GM12878 (cell line): Measurements from ENCODE around the gene METTL15. TPM values are rescaled to one million over a fixed set of nuclear protein-coding genes. Genes with fewer than 3 reads are reported as not detected.

Source experiments
- ATAC-seq: fragments of 200-7000 bp; cut with Tn5 transposase; 3 replicates; pipeline ENCODE4 v1.9.1; 2020; ENCODE audit warnings: mild to moderate bottlenecking, moderate library complexity
- BruUV-seq: library from RNA; stranded (reverse); fragments of 400-500 nt; replicated peaks from 2 replicates; lab custom pipeline; 2021; lab: Mats Ljungman, UMichigan
- CTCF ChIA-PET: fragments of 300-600 bp; sonication (Branson Sonifier 250); formaldehyde crosslinking; extraction: SDS; loops from one replicate; lab custom pipeline; 2021; ENCODE audit warnings: inconsistent platforms; lab: Yijun Ruan, JAX
- POLR2A ChIA-PET: fragments of 350-600 bp; formaldehyde crosslinking; extraction: SDS; loops from one replicate; lab custom pipeline; 2021; ENCODE audit warnings: inconsistent platforms; lab: Charles Lee
- RAD21 ChIA-PET: fragments of 300-600 bp; sonication (Branson Sonifier 250); formaldehyde crosslinking; loops from one replicate; lab custom pipeline; 2023; ENCODE audit warnings: antibody characterized with exemption; ENCODE audit not compliant: unreplicated experiment; lab: Charles Lee
- SMC1A ChIA-PET: fragments of 300-600 bp; sonication (Branson Sonifier 250); formaldehyde crosslinking; loops from one replicate; lab custom pipeline; 2023; ENCODE audit not compliant: unreplicated experiment, uncharacterized antibody; lab: Charles Lee
- DNase-seq: peaks from one replicate; pipeline ENCODE4 v3.0.0-alpha.2; 2011; ENCODE audit warnings: low read depth, low spot score
- FAIRE-seq: peaks from 3 replicates; lab custom pipeline; 2011; peaks lifted over from hg19 to GRCh38; lab: Jason Lieb, UNC
- H2AFZ ChIP-seq: 2 replicates; pipeline ENCODE4 v1.6.0; 2011; ENCODE audit warnings: low read depth, low read length, control low read depth; ENCODE audit not compliant: control insufficient read depth
- H3K27ac ChIP-seq: 2 replicates; pipeline ENCODE4 v1.5.1; 2011; ENCODE audit warnings: control low read depth; ENCODE audit not compliant: control insufficient read depth, insufficient read depth
- H3K27me3 ChIP-seq, 2 experiments: replicated peaks in 1 of 2; 2 replicates each; pipeline versions ENCODE4 v1.6.0 to v1.6.1; 2011; ENCODE audit warnings: low read length in 1 of 2; ENCODE audit not compliant: control insufficient read depth in 2 of 2, insufficient read depth in 2 of 2
- H3K36me3 ChIP-seq, 2 experiments: 2 replicates each; pipeline ENCODE4 v1.5.1; 2011; ENCODE audit warnings: low read length in 1 of 2; ENCODE audit not compliant: control insufficient read depth in 2 of 2, insufficient read depth in 2 of 2
- H3K4me1 ChIP-seq: 2 replicates; pipeline ENCODE4 v1.6.1; 2011; ENCODE audit warnings: mild to moderate bottlenecking, low read length, moderate library complexity, mixed read lengths; ENCODE audit not compliant: control insufficient read depth, insufficient read depth
- H3K4me2 ChIP-seq: 2 replicates; pipeline ENCODE4 v1.6.0; 2011; ENCODE audit warnings: control low read depth; ENCODE audit not compliant: control insufficient read depth, insufficient read depth
- H3K4me3 ChIP-seq: fragments of 200-600 bp; sonication (generic); 2 replicates; pipeline ENCODE4 v1.5.1; 2016
- H3K79me2 ChIP-seq: 2 replicates; pipeline ENCODE4 v1.6.0; 2011; ENCODE audit warnings: low read length; ENCODE audit not compliant: control insufficient read depth, insufficient read depth
- H3K9ac ChIP-seq: 2 replicates; pipeline ENCODE4 v1.8.0; 2011; ENCODE audit warnings: low read length, control low read depth, mixed read lengths; ENCODE audit not compliant: control insufficient read depth, insufficient read depth
- H3K9me3 ChIP-seq: replicated peaks from 3 replicates; pipeline ENCODE4 v1.5.1; 2011; ENCODE audit warnings: mild to moderate bottlenecking, low read length; ENCODE audit not compliant: control insufficient read depth, insufficient read depth
- H4K20me1 ChIP-seq: 2 replicates; pipeline ENCODE4 v1.6.0; 2011; ENCODE audit not compliant: control insufficient read depth, insufficient read depth
- CBX5 ChIP-seq: sonication (generic); IDR thresholded peaks from 2 replicates; pipeline ENCODE4 v1.6.1; 2016; ENCODE audit warnings: low read depth, moderate library complexity, mild to moderate bottlenecking, inconsistent platforms
- CREM ChIP-seq: IDR thresholded peaks from 2 replicates; pipeline ENCODE4 v1.6.1; 2014; ENCODE audit warnings: antibody characterized with exemption, low read depth
- HDAC2 ChIP-seq: fragments of 200-600 bp; sonication (generic); IDR thresholded peaks from 2 replicates; pipeline ENCODE4 v1.6.1; 2017
- MEF2A ChIP-seq: IDR thresholded peaks from 2 replicates; pipeline ENCODE4 v1.6.1; 2011; ENCODE audit warnings: low read depth, mild to moderate bottlenecking, low read length, moderate library complexity; ENCODE audit not compliant: insufficient read depth
- NFXL1 ChIP-seq: fragments of 450-650 bp; IDR thresholded peaks from 2 replicates; pipeline ENCODE4 v1.6.1; 2017; ENCODE audit warnings: antibody characterized with exemption, mild to moderate bottlenecking, borderline replicate concordance
- NR2F1 ChIP-seq: fragments of 450-650 bp; conservative IDR thresholded peaks from 2 replicates; pipeline ENCODE4 v1.6.1; 2017; ENCODE audit warnings: mild to moderate bottlenecking
- RB1 ChIP-seq: fragments of 450-650 bp; formaldehyde crosslinking; IDR thresholded peaks from 2 replicates; pipeline ENCODE4 v1.6.1; 2017; ENCODE audit warnings: mild to moderate bottlenecking, borderline replicate concordance
- RBBP5 ChIP-seq: fragments of 200-600 bp; sonication (generic); conservative IDR thresholded peaks from 2 replicates; pipeline ENCODE4 v1.6.1; 2016
- SMC3 ChIP-seq: IDR thresholded peaks from 2 replicates; pipeline ENCODE4 v1.6.1; 2011; ENCODE audit warnings: low read length, improper control_type of control experiment, borderline replicate concordance
- TAF1 ChIP-seq: IDR thresholded peaks from 2 replicates; pipeline ENCODE4 v1.6.1; 2011; ENCODE audit warnings: mild to moderate bottlenecking, low read depth, low read length, borderline replicate concordance
- ZZZ3 ChIP-seq: IDR thresholded peaks from 2 replicates; pipeline ENCODE4 v1.6.1; 2011; ENCODE audit warnings: low read depth; ENCODE audit not compliant: control insufficient read depth, insufficient read length
- in situ Hi-C: fragments of 300-500 bp; cut with MboI; formaldehyde crosslinking; loops from 9 replicates; pipeline ENCODE4 v1.14.3; 2018; ENCODE audit warnings: mixed read lengths
- intact Hi-C: fragments of 100-400 bp; cut with micrococcal nuclease; formaldehyde crosslinking; loops from one replicate; pipeline ENCODE4 v1.14.2; 2022; ENCODE audit not compliant: unreplicated experiment
- polyA plus RNA-seq, 11 experiments: library from polyadenylated mRNA; depleted of rRNA in 4 of 11; unstranded in 6 of 11; stranded (reverse) in 5 of 11; fragments of >200 nt; fragmentation: Nextera tagmentation in 4 of 11; fragmentation: Illumina TruSeq in 1 of 11; extraction: Ambion mirVana in 4 of 11; extraction: Trizol in 1 of 11; gene quantifications; 1 replicate in 1 of 11; 2 replicates in 10 of 11; pipeline versions ENCODE4 v1.2.1 to v1.2.3, GENCODE V29; 2011 to 2016; ENCODE audit warnings: inconsistent platforms in 2 of 11, missing spikeins in 2 of 11, low read depth in 1 of 11
- total RNA-seq, 4 experiments: library from RNA; depleted of rRNA in 3 of 4; stranded (reverse); fragments of >200 nt in 3 of 4; fragmentation: Illumina TruSeq in 1 of 4; extraction: Trizol in 1 of 4; gene quantifications; 2 replicates each; pipeline versions ENCODE4 v1.2.1 to v1.2.3, GENCODE V29; 2013 to 2021
- TF ChIP-seq, protein P1 (sequence below): fragments of 450-650 bp; IDR thresholded peaks from 2 replicates; pipeline ENCODE4 v1.6.1; 2017; ENCODE audit warnings: mild to moderate bottlenecking
- TF ChIP-seq, protein P2 (sequence below): fragments of 150-350 bp; IDR thresholded peaks from 2 replicates; pipeline ENCODE4 v1.6.1; 2014; ENCODE audit warnings: mild to moderate bottlenecking, low read depth, low read length

The METTL15 gene
- total and polyA plus RNA-seq, 10 of the 15 experiments (the other 5 are each of a cell fraction or from before 2014, with no cell fraction given): 7.9 to 16.9 (median 14.4) TPM

DNA sequence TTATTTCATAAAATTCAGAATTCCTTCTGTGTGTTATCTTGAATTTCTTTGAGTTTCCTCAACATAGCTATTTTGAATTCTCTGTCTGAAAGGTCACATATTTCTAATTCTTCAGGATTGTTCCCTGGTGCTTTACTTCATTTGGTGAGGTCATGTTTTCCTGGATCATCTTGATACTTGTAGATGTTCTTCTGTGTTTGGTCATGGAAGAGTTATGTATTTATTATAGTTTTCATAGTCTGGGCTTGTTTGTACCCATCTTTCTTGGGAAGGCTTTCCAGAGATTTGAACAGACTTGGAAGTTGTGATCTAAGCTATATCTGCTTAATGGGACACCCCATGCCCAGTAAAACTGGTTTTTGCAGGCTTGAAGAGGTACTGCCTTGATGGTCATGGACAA lies 149.6 kb downstream of the METTL15 start:
- ATAC-seq: no peak
- H3K79me2 ChIP-seq: no peaks in the 10 kb centered on the region
- no peak overlapping the region for H2AFZ ChIP-seq
- BruUV-seq: no TSS peak
- TF ChIP-seq HDAC2: no peak
- no peak for TF ChIP-seq RBBP5
- TF ChIP-seq RB1: no peak
- TF ChIP-seq NR2F1: no peak
- TF ChIP-seq, protein P1, sequence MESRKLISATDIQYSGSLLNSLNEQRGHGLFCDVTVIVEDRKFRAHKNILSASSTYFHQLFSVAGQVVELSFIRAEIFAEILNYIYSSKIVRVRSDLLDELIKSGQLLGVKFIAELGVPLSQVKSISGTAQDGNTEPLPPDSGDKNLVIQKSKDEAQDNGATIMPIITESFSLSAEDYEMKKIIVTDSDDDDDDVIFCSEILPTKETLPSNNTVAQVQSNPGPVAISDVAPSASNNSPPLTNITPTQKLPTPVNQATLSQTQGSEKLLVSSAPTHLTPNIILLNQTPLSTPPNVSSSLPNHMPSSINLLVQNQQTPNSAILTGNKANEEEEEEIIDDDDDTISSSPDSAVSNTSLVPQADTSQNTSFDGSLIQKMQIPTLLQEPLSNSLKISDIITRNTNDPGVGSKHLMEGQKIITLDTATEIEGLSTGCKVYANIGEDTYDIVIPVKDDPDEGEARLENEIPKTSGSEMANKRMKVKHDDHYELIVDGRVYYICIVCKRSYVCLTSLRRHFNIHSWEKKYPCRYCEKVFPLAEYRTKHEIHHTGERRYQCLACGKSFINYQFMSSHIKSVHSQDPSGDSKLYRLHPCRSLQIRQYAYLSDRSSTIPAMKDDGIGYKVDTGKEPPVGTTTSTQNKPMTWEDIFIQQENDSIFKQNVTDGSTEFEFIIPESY: no peak
- TF ChIP-seq ZZZ3: no peak
- TF ChIP-seq MEF2A: no peak
- no peak for TF ChIP-seq TAF1
- no peak for TF ChIP-seq SMC3
- TF ChIP-seq NFXL1: no peak
- TF ChIP-seq, protein P2, sequence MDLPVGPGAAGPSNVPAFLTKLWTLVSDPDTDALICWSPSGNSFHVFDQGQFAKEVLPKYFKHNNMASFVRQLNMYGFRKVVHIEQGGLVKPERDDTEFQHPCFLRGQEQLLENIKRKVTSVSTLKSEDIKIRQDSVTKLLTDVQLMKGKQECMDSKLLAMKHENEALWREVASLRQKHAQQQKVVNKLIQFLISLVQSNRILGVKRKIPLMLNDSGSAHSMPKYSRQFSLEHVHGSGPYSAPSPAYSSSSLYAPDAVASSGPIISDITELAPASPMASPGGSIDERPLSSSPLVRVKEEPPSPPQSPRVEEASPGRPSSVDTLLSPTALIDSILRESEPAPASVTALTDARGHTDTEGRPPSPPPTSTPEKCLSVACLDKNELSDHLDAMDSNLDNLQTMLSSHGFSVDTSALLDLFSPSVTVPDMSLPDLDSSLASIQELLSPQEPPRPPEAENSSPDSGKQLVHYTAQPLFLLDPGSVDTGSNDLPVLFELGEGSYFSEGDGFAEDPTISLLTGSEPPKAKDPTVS: no peak
- TF ChIP-seq CREM: no peak
- TF ChIP-seq CBX5: no peak
- ChIA-PET CTCF (interaction anchor here (0.6 to 0.9 kb wide), 2 partner anchors 10 to 104 kb away, joined by 3 read pairs; no protein-coding TSS in a partner anchor), POLR2A (no interaction called here), RAD21 (no interaction called here), SMC1A (interaction anchor here (0.6 to 1.5 kb wide), 3 partner anchors 10 to 102 kb away, joined by 3 to 4 read pairs (median 3); no protein-coding TSS in a partner anchor)
- no peak overlapping the region for H3K27ac ChIP-seq
- H3K4me3 ChIP-seq: no peak overlapping the region
- H3K9me3 ChIP-seq: no peaks in the 10 kb centered on the region; the same call in 1 of the 3 replicates
- no peak overlapping the region for H3K9ac ChIP-seq
- DNase-seq: no peak
- H3K4me1 ChIP-seq: peaks cover 4% of the 10 kb centered on the region
- no peak overlapping the region for H3K4me2 ChIP-seq
- no peaks in the 10 kb centered on the region for H3K27me3 ChIP-seq
- no peaks in the 10 kb centered on the region for H3K36me3 ChIP-seq
- intact Hi-C loops: no loop called here
- in situ Hi-C loops: no loop called here
- H4K20me1 ChIP-seq: no peaks in the 10 kb centered on the region
- no peak for FAIRE-seq
